ENCODE results near the gene FUT1. TPM values are rescaled to one million over a fixed set of nuclear protein-coding genes. Genes with fewer than 3 reads are reported as not detected.

The FUT1 gene
- total and polyA plus RNA-seq, 4 donors, result 0.48 to 6.8 (median 1.0) TPM

DNA sequence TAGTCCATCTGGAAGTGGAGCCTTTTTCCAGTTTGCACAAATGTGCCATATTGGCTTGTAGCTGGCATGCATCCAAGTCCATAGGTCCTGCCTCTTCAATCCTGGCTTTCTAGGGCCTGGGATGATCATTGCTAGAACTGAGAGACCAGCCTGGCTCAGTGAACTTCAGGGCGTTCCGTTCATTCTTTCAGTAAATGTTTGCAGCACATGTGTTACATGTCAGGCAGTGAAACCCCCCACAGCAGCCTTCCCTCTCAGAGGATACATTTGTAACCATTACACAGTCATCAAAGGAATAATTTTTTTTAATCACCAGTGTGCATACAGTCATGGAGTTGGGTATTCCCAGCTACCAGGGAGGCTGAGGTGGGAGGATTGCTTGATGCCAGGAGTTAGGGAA, 47.0 kb downstream of the FUT1 start:
- DNase-seq (ENCODE audit: low spot score), result no peak
- no peaks in the 10 kb centered on the region for H3K4me1 ChIP-seq (ENCODE audit: control insufficient read depth in 4 of 4, insufficient read depth in 4 of 4, low read length in 3 of 4)
- H3K4me3 ChIP-seq (ENCODE audit: low read depth in 1 of 3, low read length in 3 of 3), result no peak overlapping the region
- TF ChIP-seq, protein P1, sequence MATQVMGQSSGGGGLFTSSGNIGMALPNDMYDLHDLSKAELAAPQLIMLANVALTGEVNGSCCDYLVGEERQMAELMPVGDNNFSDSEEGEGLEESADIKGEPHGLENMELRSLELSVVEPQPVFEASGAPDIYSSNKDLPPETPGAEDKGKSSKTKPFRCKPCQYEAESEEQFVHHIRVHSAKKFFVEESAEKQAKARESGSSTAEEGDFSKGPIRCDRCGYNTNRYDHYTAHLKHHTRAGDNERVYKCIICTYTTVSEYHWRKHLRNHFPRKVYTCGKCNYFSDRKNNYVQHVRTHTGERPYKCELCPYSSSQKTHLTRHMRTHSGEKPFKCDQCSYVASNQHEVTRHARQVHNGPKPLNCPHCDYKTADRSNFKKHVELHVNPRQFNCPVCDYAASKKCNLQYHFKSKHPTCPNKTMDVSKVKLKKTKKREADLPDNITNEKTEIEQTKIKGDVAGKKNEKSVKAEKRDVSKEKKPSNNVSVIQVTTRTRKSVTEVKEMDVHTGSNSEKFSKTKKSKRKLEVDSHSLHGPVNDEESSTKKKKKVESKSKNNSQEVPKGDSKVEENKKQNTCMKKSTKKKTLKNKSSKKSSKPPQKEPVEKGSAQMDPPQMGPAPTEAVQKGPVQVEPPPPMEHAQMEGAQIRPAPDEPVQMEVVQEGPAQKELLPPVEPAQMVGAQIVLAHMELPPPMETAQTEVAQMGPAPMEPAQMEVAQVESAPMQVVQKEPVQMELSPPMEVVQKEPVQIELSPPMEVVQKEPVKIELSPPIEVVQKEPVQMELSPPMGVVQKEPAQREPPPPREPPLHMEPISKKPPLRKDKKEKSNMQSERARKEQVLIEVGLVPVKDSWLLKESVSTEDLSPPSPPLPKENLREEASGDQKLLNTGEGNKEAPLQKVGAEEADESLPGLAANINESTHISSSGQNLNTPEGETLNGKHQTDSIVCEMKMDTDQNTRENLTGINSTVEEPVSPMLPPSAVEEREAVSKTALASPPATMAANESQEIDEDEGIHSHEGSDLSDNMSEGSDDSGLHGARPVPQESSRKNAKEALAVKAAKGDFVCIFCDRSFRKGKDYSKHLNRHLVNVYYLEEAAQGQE (IDR thresholded peaks at IDR 0.05), result no peak
- TF ChIP-seq, protein P2, sequence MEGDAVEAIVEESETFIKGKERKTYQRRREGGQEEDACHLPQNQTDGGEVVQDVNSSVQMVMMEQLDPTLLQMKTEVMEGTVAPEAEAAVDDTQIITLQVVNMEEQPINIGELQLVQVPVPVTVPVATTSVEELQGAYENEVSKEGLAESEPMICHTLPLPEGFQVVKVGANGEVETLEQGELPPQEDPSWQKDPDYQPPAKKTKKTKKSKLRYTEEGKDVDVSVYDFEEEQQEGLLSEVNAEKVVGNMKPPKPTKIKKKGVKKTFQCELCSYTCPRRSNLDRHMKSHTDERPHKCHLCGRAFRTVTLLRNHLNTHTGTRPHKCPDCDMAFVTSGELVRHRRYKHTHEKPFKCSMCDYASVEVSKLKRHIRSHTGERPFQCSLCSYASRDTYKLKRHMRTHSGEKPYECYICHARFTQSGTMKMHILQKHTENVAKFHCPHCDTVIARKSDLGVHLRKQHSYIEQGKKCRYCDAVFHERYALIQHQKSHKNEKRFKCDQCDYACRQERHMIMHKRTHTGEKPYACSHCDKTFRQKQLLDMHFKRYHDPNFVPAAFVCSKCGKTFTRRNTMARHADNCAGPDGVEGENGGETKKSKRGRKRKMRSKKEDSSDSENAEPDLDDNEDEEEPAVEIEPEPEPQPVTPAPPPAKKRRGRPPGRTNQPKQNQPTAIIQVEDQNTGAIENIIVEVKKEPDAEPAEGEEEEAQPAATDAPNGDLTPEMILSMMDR (IDR thresholded peaks at IDR 0.05; ENCODE audit: low read depth, low read length, missing input control), result no peak
- TF ChIP-seq GABPA (IDR thresholded peaks at IDR 0.05 in 1 of 2, conservative IDR thresholded peaks at IDR 0.05 in 1 of 2), result no peak
- TF ChIP-seq, protein P3, sequence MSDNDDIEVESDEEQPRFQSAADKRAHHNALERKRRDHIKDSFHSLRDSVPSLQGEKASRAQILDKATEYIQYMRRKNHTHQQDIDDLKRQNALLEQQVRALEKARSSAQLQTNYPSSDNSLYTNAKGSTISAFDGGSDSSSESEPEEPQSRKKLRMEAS (IDR thresholded peaks at IDR 0.05), result no peak
- no peak for TF ChIP-seq NR2F2 (IDR thresholded peaks at IDR 0.05)
- TF ChIP-seq, protein P4, sequence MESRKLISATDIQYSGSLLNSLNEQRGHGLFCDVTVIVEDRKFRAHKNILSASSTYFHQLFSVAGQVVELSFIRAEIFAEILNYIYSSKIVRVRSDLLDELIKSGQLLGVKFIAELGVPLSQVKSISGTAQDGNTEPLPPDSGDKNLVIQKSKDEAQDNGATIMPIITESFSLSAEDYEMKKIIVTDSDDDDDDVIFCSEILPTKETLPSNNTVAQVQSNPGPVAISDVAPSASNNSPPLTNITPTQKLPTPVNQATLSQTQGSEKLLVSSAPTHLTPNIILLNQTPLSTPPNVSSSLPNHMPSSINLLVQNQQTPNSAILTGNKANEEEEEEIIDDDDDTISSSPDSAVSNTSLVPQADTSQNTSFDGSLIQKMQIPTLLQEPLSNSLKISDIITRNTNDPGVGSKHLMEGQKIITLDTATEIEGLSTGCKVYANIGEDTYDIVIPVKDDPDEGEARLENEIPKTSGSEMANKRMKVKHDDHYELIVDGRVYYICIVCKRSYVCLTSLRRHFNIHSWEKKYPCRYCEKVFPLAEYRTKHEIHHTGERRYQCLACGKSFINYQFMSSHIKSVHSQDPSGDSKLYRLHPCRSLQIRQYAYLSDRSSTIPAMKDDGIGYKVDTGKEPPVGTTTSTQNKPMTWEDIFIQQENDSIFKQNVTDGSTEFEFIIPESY (IDR thresholded peaks at IDR 0.05), result no peak
- TF ChIP-seq EGR1 (IDR thresholded peaks at IDR 0.05; ENCODE audit: low read depth in 2 of 2), result no peak
- TF ChIP-seq YY1 (IDR thresholded peaks at IDR 0.05), result no peak
- TF ChIP-seq SP1 (IDR thresholded peaks at IDR 0.05), result no peak
- no peak for TF ChIP-seq FOXA1 (IDR thresholded peaks at IDR 0.05)
- no peak for TF ChIP-seq RAD21 (IDR thresholded peaks at IDR 0.05)
- no peak for TF ChIP-seq FOXA2 (IDR thresholded peaks at IDR 0.05)
- TF ChIP-seq RXRA (IDR thresholded peaks at IDR 0.05), result no peak
- TF ChIP-seq JUND (IDR thresholded peaks at IDR 0.05), result no peak
- TF ChIP-seq HNF4A (conservative IDR thresholded peaks at IDR 0.05), result no peak
- no peaks in the 10 kb centered on the region for H3K36me3 ChIP-seq (ENCODE audit: control insufficient read depth in 4 of 4, insufficient read depth in 3 of 4, low read depth in 1 of 4, low read length in 3 of 4)
- 91% methylated on average over 2 of the region's 2 CpGs for WGBS
- H3K27me3 ChIP-seq (ENCODE audit: control insufficient read depth in 4 of 4, insufficient read depth in 4 of 4, low read length in 3 of 4), result no peaks in the 10 kb centered on the region
- no peak overlapping the region for H3K27ac ChIP-seq (ENCODE audit: low read depth in 1 of 2, low read length in 2 of 2)
- no peak overlapping the region for H3K9ac ChIP-seq (ENCODE audit: low read depth in 1 of 2, low read length in 2 of 2)
- H3K9me3 ChIP-seq (ENCODE audit: control insufficient read depth in 4 of 4, low read length in 3 of 4), result no peaks in the 10 kb centered on the region

DNA sequence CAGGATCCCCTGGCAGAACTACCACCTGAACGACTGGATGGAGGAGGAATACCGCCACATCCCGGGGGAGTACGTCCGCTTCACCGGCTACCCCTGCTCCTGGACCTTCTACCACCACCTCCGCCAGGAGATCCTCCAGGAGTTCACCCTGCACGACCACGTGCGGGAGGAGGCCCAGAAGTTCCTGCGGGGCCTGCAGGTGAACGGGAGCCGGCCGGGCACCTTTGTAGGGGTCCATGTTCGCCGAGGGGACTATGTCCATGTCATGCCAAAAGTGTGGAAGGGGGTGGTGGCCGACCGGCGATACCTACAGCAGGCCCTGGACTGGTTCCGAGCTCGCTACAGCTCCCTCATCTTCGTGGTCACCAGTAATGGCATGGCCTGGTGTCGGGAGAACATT, 49.1 kb downstream of the FUT1 start:
- no peak for DNase-seq (ENCODE audit: low spot score)
- H3K4me3 ChIP-seq (ENCODE audit: low read depth in 1 of 3, low read length in 3 of 3), result no peak overlapping the region
- H3K36me3 ChIP-seq (ENCODE audit: control insufficient read depth in 4 of 4, insufficient read depth in 3 of 4, low read depth in 1 of 4, low read length in 3 of 4), result no peaks in the 10 kb centered on the region
- H3K9ac ChIP-seq (ENCODE audit: low read depth in 1 of 2, low read length in 2 of 2), result no peak overlapping the region
- H3K9me3 ChIP-seq (ENCODE audit: control insufficient read depth in 4 of 4, low read length in 3 of 4), result no peaks in the 10 kb centered on the region
- no peaks in the 10 kb centered on the region for H3K27me3 ChIP-seq (ENCODE audit: control insufficient read depth in 4 of 4, insufficient read depth in 4 of 4, low read length in 3 of 4)
- H3K4me1 ChIP-seq (ENCODE audit: control insufficient read depth in 4 of 4, insufficient read depth in 4 of 4, low read length in 3 of 4), result no peaks in the 10 kb centered on the region
- H3K27ac ChIP-seq (ENCODE audit: low read depth in 1 of 2, low read length in 2 of 2), result no peak overlapping the region
- no peak for TF ChIP-seq EGR1 (IDR thresholded peaks at IDR 0.05; ENCODE audit: low read depth in 2 of 2)
- no peak for TF ChIP-seq HNF4A (conservative IDR thresholded peaks at IDR 0.05)
- TF ChIP-seq, protein P5, sequence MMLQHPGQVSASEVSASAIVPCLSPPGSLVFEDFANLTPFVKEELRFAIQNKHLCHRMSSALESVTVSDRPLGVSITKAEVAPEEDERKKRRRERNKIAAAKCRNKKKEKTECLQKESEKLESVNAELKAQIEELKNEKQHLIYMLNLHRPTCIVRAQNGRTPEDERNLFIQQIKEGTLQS (IDR thresholded peaks at IDR 0.05), result no peak
- no peak for TF ChIP-seq TAF1 (conservative IDR thresholded peaks at IDR 0.05)
- TF ChIP-seq NR2F2 (IDR thresholded peaks at IDR 0.05), result no peak
- TF ChIP-seq FOXA1 (IDR thresholded peaks at IDR 0.05), result no peak
- TF ChIP-seq YY1 (IDR thresholded peaks at IDR 0.05), result no peak
- 92% methylated on average over 23 of the region's 23 CpGs for WGBS

Data from liver (tissue), 9 donors.